SK-N-SH treated with all-trans-retinoic acid at 6 μM for 48 hours (cell line): ENCODE results near the gene TTC28.

Experiments used
- ATAC-seq: fragments of 200-7000 bp; cut with Tn5 transposase; 3 replicates; pipeline ENCODE4 v1.9.1; 2020; ENCODE audit warnings: mild to moderate bottlenecking, moderate library complexity
- ARNTL ChIP-seq: fragments of 450-650 bp; formaldehyde crosslinking; IDR thresholded peaks from 2 replicates; pipeline ENCODE4 v1.5.0; 2020; ENCODE audit warnings: low read depth, mild to moderate bottlenecking, moderate library complexity, borderline replicate concordance
- BACH2 ChIP-seq: fragments of 250-450 bp; sonication (Bioruptor Pico); IDR thresholded peaks from 2 replicates; pipeline ENCODE4 v1.9.0; 2021; ENCODE audit warnings: mild to moderate bottlenecking, borderline replicate concordance
- CREB5 ChIP-seq: fragments of 250-450 bp; sonication (Bioruptor Pico); IDR thresholded peaks from 2 replicates; pipeline ENCODE4 v1.5.1; 2020; ENCODE audit warnings: low read depth, mild to moderate bottlenecking, moderate library complexity
- CSDC2 ChIP-seq: fragments of 250-450 bp; sonication (Bioruptor Pico); IDR thresholded peaks from 2 replicates; pipeline ENCODE4 v1.5.0; 2020; ENCODE audit warnings: mild to moderate bottlenecking, moderate library complexity
- CSRNP3 ChIP-seq: fragments of 250-450 bp; sonication (Bioruptor Pico); IDR thresholded peaks from 2 replicates; pipeline ENCODE4 v1.5.1; 2021; ENCODE audit warnings: mild to moderate bottlenecking, moderate library complexity
- ESRRG ChIP-seq: fragments of 250-450 bp; sonication (Bioruptor Pico); IDR thresholded peaks from 2 replicates; pipeline ENCODE4 v1.6.1; 2021; ENCODE audit warnings: mild to moderate bottlenecking
- ISL1 ChIP-seq: fragments of 250-450 bp; sonication (Bioruptor Pico); IDR thresholded peaks from 2 replicates; pipeline ENCODE4 v2.1.2; 2022; ENCODE audit warnings: mild to moderate bottlenecking, moderate library complexity
- OSR1 ChIP-seq: fragments of 250-450 bp; sonication (Bioruptor Pico); IDR thresholded peaks from 2 replicates; pipeline ENCODE4 v1.8.0; 2022; ENCODE audit warnings: moderate library complexity, mild to moderate bottlenecking, inconsistent platforms
- PATZ1 ChIP-seq: fragments of 250-450 bp; sonication (Bioruptor Pico); IDR thresholded peaks from 2 replicates; pipeline ENCODE4 v1.8.0; 2020; ENCODE audit warnings: mild to moderate bottlenecking, moderate library complexity, borderline replicate concordance
- POU6F1 ChIP-seq: fragments of 250-450 bp; sonication (Bioruptor Pico); IDR thresholded peaks from 2 replicates; pipeline ENCODE4 v1.8.0; 2021; ENCODE audit warnings: low read depth, mild to moderate bottlenecking, moderate library complexity, borderline replicate concordance
- PPARA ChIP-seq: fragments of 250-450 bp; sonication (Bioruptor Pico); IDR thresholded peaks from 2 replicates; pipeline ENCODE4 v1.5.0; 2020; ENCODE audit warnings: mild to moderate bottlenecking, borderline replicate concordance
- SNAI2 ChIP-seq: fragments of 250-450 bp; sonication (Bioruptor Pico); IDR thresholded peaks from 2 replicates; pipeline ENCODE4 v1.5.0; 2020; ENCODE audit warnings: mild to moderate bottlenecking, moderate library complexity
- TCF4 ChIP-seq: fragments of 250-450 bp; sonication (Bioruptor Pico); IDR thresholded peaks from 2 replicates; pipeline ENCODE4 v1.8.0; 2021; ENCODE audit warnings: mild to moderate bottlenecking, moderate library complexity, borderline replicate concordance
- TSHZ2 ChIP-seq: fragments of 250-450 bp; sonication (Bioruptor Pico); IDR thresholded peaks from 2 replicates; pipeline ENCODE4 v1.5.0; 2020; ENCODE audit warnings: mild to moderate bottlenecking, moderate library complexity
- ZC3H10 ChIP-seq: fragments of 250-450 bp; sonication (Bioruptor Pico); IDR thresholded peaks from 2 replicates; pipeline ENCODE4 v1.5.1; 2021; ENCODE audit warnings: mild to moderate bottlenecking, moderate library complexity
- ZFP30 ChIP-seq: fragments of 450-650 bp; formaldehyde crosslinking; IDR thresholded peaks from 2 replicates; pipeline ENCODE4 v1.5.0; 2022; ENCODE audit warnings: mild to moderate bottlenecking, moderate library complexity
- ZNF565 ChIP-seq: fragments of 450-650 bp; formaldehyde crosslinking; conservative IDR thresholded peaks from 2 replicates; pipeline ENCODE4 v1.5.0; 2020; ENCODE audit warnings: low read depth, mild to moderate bottlenecking, moderate library complexity
- ZNF70 ChIP-seq: fragments of 450-650 bp; formaldehyde crosslinking; IDR thresholded peaks from 2 replicates; pipeline ENCODE4 v1.5.0; 2020; ENCODE audit warnings: mild to moderate bottlenecking, moderate library complexity

The TTC28 gene

GRCh38 chr22:28141614-28142013, 538.0 kb downstream of the TTC28 start:
- TF ChIP-seq PPARA (CRISPR knock-in tag) = no peak
- peak; percentile 8; the same call in 1 of the 3 replicates for ATAC-seq

GRCh38 chr22:28139961-28140360, 539.7 kb downstream of the TTC28 start:
- no peak for TF ChIP-seq SNAI2 (CRISPR knock-in tag)
- TF ChIP-seq ARNTL (CRISPR knock-in tag) = no peak
- no peak for TF ChIP-seq ZNF70 (CRISPR knock-in tag)
- TF ChIP-seq TSHZ2 (CRISPR knock-in tag) = no peak
- peak; percentile 71 for ATAC-seq

- peak; percentile 3; the same call in 1 of the 3 replicates for ATAC-seq
Observed at GRCh38 chr22:28139516-28139915, 540.1 kb downstream of the TTC28 start.

More at GRCh38 chr22:28139516-28139915, 540.1 kb downstream of the TTC28 start:
- no peak for TF ChIP-seq POU6F1 (CRISPR knock-in tag)
- TF ChIP-seq TCF4 (CRISPR knock-in tag) = no peak
- no peak for TF ChIP-seq SNAI2 (CRISPR knock-in tag)
- no peak for TF ChIP-seq ZC3H10 (CRISPR knock-in tag)
- TF ChIP-seq ZNF565 (CRISPR knock-in tag) = no peak
- no peak for TF ChIP-seq CSRNP3 (CRISPR knock-in tag)
- no peak for TF ChIP-seq ESRRG (CRISPR knock-in tag)
- TF ChIP-seq BACH2 (CRISPR knock-in tag) = no peak
- no peak for TF ChIP-seq ZFP30 (CRISPR knock-in tag)
- no peak for TF ChIP-seq PATZ1 (CRISPR knock-in tag)
- TF ChIP-seq ARNTL (CRISPR knock-in tag) = no peak
- no peak for TF ChIP-seq CREB5
- TF ChIP-seq CSDC2 (CRISPR knock-in tag) = no peak
- no peak for TF ChIP-seq ISL1 (CRISPR knock-in tag)
- no peak for TF ChIP-seq OSR1 (CRISPR knock-in tag)
- TF ChIP-seq ZNF70 (CRISPR knock-in tag) = no peak
